ENCODE data around the gene WDR43. TPM values are rescaled to one million over a fixed set of nuclear protein-coding genes. Genes with fewer than 3 reads are reported as not detected.

WDR43 gene
- total RNA-seq, 6 experiments from 2014 or later = 17.9 to 23.8 (median 22.5) TPM

GRCh38 chr2:28994074-28994473 lies 99.6 kb downstream of the WDR43 start:
- no peak overlapping the region for H3K27ac ChIP-seq
- no peaks in the 10 kb centered on the region for H3K36me3 ChIP-seq
- intact Hi-C loops (cut with DNase I) = no loop called here
- H3K27me3 ChIP-seq = no peaks in the 10 kb centered on the region
- H3K9me3 ChIP-seq = no peaks in the 10 kb centered on the region
- no peak for TF ChIP-seq POLR2A (IDR thresholded peaks at IDR 0.05)
- TF ChIP-seq, protein P1, sequence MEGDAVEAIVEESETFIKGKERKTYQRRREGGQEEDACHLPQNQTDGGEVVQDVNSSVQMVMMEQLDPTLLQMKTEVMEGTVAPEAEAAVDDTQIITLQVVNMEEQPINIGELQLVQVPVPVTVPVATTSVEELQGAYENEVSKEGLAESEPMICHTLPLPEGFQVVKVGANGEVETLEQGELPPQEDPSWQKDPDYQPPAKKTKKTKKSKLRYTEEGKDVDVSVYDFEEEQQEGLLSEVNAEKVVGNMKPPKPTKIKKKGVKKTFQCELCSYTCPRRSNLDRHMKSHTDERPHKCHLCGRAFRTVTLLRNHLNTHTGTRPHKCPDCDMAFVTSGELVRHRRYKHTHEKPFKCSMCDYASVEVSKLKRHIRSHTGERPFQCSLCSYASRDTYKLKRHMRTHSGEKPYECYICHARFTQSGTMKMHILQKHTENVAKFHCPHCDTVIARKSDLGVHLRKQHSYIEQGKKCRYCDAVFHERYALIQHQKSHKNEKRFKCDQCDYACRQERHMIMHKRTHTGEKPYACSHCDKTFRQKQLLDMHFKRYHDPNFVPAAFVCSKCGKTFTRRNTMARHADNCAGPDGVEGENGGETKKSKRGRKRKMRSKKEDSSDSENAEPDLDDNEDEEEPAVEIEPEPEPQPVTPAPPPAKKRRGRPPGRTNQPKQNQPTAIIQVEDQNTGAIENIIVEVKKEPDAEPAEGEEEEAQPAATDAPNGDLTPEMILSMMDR (IDR thresholded peaks at IDR 0.05) = no peak
- H3K4me1 ChIP-seq = no peaks in the 10 kb centered on the region
- peak in 1 of 3 donors; percentile 31 for DNase-seq
- ATAC-seq = no peak
- WGBS (ENCODE audit: insufficient coverage, low coverage, low lambda C conversion rate, missing lambda C conversion rate) = 77% methylated on average over 3 of the region's 10 CpGs
- H3K4me3 ChIP-seq = no peak overlapping the region

GRCh38 chr2:28994679-28995078 lies 100.2 kb downstream of the WDR43 start:
- no peak overlapping the region for H3K27ac ChIP-seq
- TF ChIP-seq, protein P1 (IDR thresholded peaks at IDR 0.05) = no peak
- no peak for TF ChIP-seq POLR2A (IDR thresholded peaks at IDR 0.05)
- no peaks in the 10 kb centered on the region for H3K36me3 ChIP-seq
- H3K27me3 ChIP-seq = no peaks in the 10 kb centered on the region
- H3K4me3 ChIP-seq = no peak overlapping the region
- no peaks in the 10 kb centered on the region for H3K9me3 ChIP-seq
- peak in 1 of 3 donors; percentile 27 for DNase-seq
- WGBS (ENCODE audit: insufficient coverage, low coverage, low lambda C conversion rate, missing lambda C conversion rate) = 70% methylated on average over 5 of the region's 7 CpGs
- intact Hi-C loops (cut with DNase I) = no loop called here
- H3K4me1 ChIP-seq = no peaks in the 10 kb centered on the region
- ATAC-seq = no peak

- Histone ChIP-seq H3K4me1 (no peaks in the 10 kb centered on the region), H3K27ac (no peak overlapping the region), H3K27me3 (no peaks in the 10 kb centered on the region), H3K9me3 (no peaks in the 10 kb centered on the region), H3K36me3 (no peaks in the 10 kb centered on the region), H3K4me3 (no peak overlapping the region)
- DNase-seq = peak in 1 of 3 donors; percentile 37
- TF ChIP-seq, protein P1 (IDR thresholded peaks at IDR 0.05) = no peak
- no peak for TF ChIP-seq POLR2A (IDR thresholded peaks at IDR 0.05)
- WGBS (ENCODE audit: insufficient coverage, low coverage, low lambda C conversion rate, missing lambda C conversion rate) = 69% methylated on average over 6 of the region's 6 CpGs
- intact Hi-C loops (cut with DNase I) = no loop called here
- ATAC-seq = no peak
These were observed 101.6 kb downstream of the WDR43 start for GRCh38 chr2:28995765-28996750.

- Histone ChIP-seq H3K27ac (no peak overlapping the region), H3K4me1 (no peaks in the 10 kb centered on the region), H3K9me3 (no peaks in the 10 kb centered on the region), H3K27me3 (no peaks in the 10 kb centered on the region), H3K36me3 (no peaks in the 10 kb centered on the region), H3K4me3 (no peak overlapping the region)
- ATAC-seq = peak in 1 of 4 donors; percentile 29
- peak in 1 of 3 donors; percentile 19 for DNase-seq
- TF ChIP-seq, protein P1 (IDR thresholded peaks at IDR 0.05) = no peak
- TF ChIP-seq POLR2A (IDR thresholded peaks at IDR 0.05) = no peak
- intact Hi-C loops (cut with DNase I) = no loop called here
- WGBS (ENCODE audit: insufficient coverage, low coverage, low lambda C conversion rate, missing lambda C conversion rate) = 33% methylated on average over 12 of the region's 12 CpGs
These were observed 102.9 kb downstream of the WDR43 start for GRCh38 chr2:28997237-28997846.

Small RNA genes within 50 kb of the gene (small RNA-seq; reads per million reads assigned to genes)
- gene RF00019 (0 reads per million in 2 experiments), gene SNORD53 (9.9 to 16.1 reads per million in 2 experiments), gene SNORD53B (6,907 to 8,065 reads per million in 2 experiments), gene SNORD92 (737 to 750 reads per million in 2 experiments)

Other genes with a start within 250 kb of the WDR43 start
- gene PPP1CB, start 142.8 kb upstream of the WDR43 start, total RNA-seq = 10 to 100 TPM; 55.7 to 86.3 (median 71.4) TPM
- gene SPDYA, start 83.8 kb upstream of the WDR43 start, total RNA-seq = under 1 TPM in 5 of 6 experiments, not detected in 1; 0.15 to 0.55 (median 0.42) TPM
- 1 to 10 TPM; 6.4 to 9.5 (median 7.6) TPM for gene TRMT61B, start 24.4 kb upstream of the WDR43 start, total RNA-seq
- under 1 TPM in 5 of 6 experiments, not detected in 1; 0.06 to 0.37 (median 0.14) TPM for gene TOGARAM2, start 86.6 kb downstream of the WDR43 start, total RNA-seq
- gene PCARE, start 179.9 kb downstream of the WDR43 start, total RNA-seq = not detected
- 1 to 10 TPM; 2.7 to 7.3 (median 5.3) TPM for gene CLIP4, start 220.7 kb downstream of the WDR43 start, total RNA-seq

Measured in right lobe of liver (tissue), 6 donors.